ENCODE measurements around the gene FUZ.

Gene FUZ

GRCh38 chr19:49807058-49807903 lies 5.8 kb downstream of the FUZ start:
- H3K27ac ChIP-seq (ENCODE audit: low read depth, low read length) = peak overlapping the region; percentile 20
- H3K9ac ChIP-seq (ENCODE audit: low read depth in 1 of 2, low read length in 2 of 2) = no peak overlapping the region
- H3K36me3 ChIP-seq (ENCODE audit: control insufficient read depth in 1 of 2, insufficient read depth in 2 of 2, low read length in 2 of 2) = peaks cover 11 to 21% of the 10 kb centered on the region in 2 donors
- no peaks in the 10 kb centered on the region for H3K9me3 ChIP-seq (ENCODE audit: control insufficient read depth in 1 of 2, low read length in 2 of 2)
- H3K4me3 ChIP-seq (ENCODE audit: low read depth in 1 of 2, low read length in 2 of 2) = no peak overlapping the region
- no peaks in the 10 kb centered on the region for H3K27me3 ChIP-seq (ENCODE audit: control insufficient read depth in 1 of 2, insufficient read depth in 2 of 2, low read length in 2 of 2)
- H3K4me1 ChIP-seq (ENCODE audit: control insufficient read depth in 1 of 2, insufficient read depth in 2 of 2, low read length in 2 of 2) = peaks cover 8% of the 10 kb centered on the region in 2 donors

- Histone ChIP-seq H3K4me1 (ENCODE audit: control insufficient read depth in 1 of 2, insufficient read depth in 2 of 2, low read length in 2 of 2) (peaks cover 8% of the 10 kb centered on the region in 2 donors), H3K27me3 (ENCODE audit: control insufficient read depth in 1 of 2, insufficient read depth in 2 of 2, low read length in 2 of 2) (no peaks in the 10 kb centered on the region), H3K9ac (ENCODE audit: low read depth in 1 of 2, low read length in 2 of 2) (no peak overlapping the region), H3K4me3 (ENCODE audit: low read depth in 1 of 2, low read length in 2 of 2) (no peak overlapping the region), H3K36me3 (ENCODE audit: control insufficient read depth in 1 of 2, insufficient read depth in 2 of 2, low read length in 2 of 2) (peaks cover 11 to 24% of the 10 kb centered on the region in 2 donors), H3K9me3 (ENCODE audit: control insufficient read depth in 1 of 2, low read length in 2 of 2) (no peaks in the 10 kb centered on the region), H3K27ac (ENCODE audit: low read depth, low read length) (no peak overlapping the region)
These were observed 6.5 kb downstream of the FUZ start for GRCh38 chr19:49806620-49806959.

- Histone ChIP-seq H3K9ac (ENCODE audit: low read depth in 1 of 2, low read length in 2 of 2) (no peak overlapping the region), H3K9me3 (ENCODE audit: control insufficient read depth in 1 of 2, low read length in 2 of 2) (no peaks in the 10 kb centered on the region), H3K4me3 (ENCODE audit: low read depth in 1 of 2, low read length in 2 of 2) (no peak overlapping the region), H3K27ac (ENCODE audit: low read depth, low read length) (no peak overlapping the region), H3K27me3 (ENCODE audit: control insufficient read depth in 1 of 2, insufficient read depth in 2 of 2, low read length in 2 of 2) (no peaks in the 10 kb centered on the region), H3K4me1 (ENCODE audit: control insufficient read depth in 1 of 2, insufficient read depth in 2 of 2, low read length in 2 of 2) (peaks cover 8% of the 10 kb centered on the region in 2 donors), H3K36me3 (ENCODE audit: control insufficient read depth in 1 of 2, insufficient read depth in 2 of 2, low read length in 2 of 2) (peaks cover 11 to 27% of the 10 kb centered on the region in 2 donors)
These were observed 7.1 kb downstream of the FUZ start for GRCh38 chr19:49805822-49806619.

- Histone ChIP-seq H3K9me3 (ENCODE audit: control insufficient read depth in 1 of 2, low read length in 2 of 2) (no peaks in the 10 kb centered on the region), H3K4me1 (ENCODE audit: control insufficient read depth in 1 of 2, insufficient read depth in 2 of 2, low read length in 2 of 2) (no peaks in the 10 kb centered on the region), H3K27me3 (ENCODE audit: control insufficient read depth in 1 of 2, insufficient read depth in 2 of 2, low read length in 2 of 2) (no peaks in the 10 kb centered on the region), H3K9ac (ENCODE audit: low read depth in 1 of 2, low read length in 2 of 2) (no peak overlapping the region), H3K36me3 (ENCODE audit: control insufficient read depth in 1 of 2, insufficient read depth in 2 of 2, low read length in 2 of 2) (peaks cover 18 to 51% of the 10 kb centered on the region in 2 donors), H3K27ac (ENCODE audit: low read depth, low read length) (no peak overlapping the region), H3K4me3 (ENCODE audit: low read depth in 1 of 2, low read length in 2 of 2) (no peak overlapping the region)
These were observed 9.6 kb downstream of the FUZ start for GRCh38 chr19:49803529-49803856.

- Histone ChIP-seq H3K27ac (ENCODE audit: low read depth, low read length) (no peak overlapping the region), H3K9me3 (ENCODE audit: control insufficient read depth in 1 of 2, low read length in 2 of 2) (no peaks in the 10 kb centered on the region), H3K27me3 (ENCODE audit: control insufficient read depth in 1 of 2, insufficient read depth in 2 of 2, low read length in 2 of 2) (no peaks in the 10 kb centered on the region), H3K9ac (ENCODE audit: low read depth in 1 of 2, low read length in 2 of 2) (peak overlapping the region in 1 of 2 donors; percentile 32), H3K4me3 (ENCODE audit: low read depth in 1 of 2, low read length in 2 of 2) (no peak overlapping the region), H3K36me3 (ENCODE audit: control insufficient read depth in 1 of 2, insufficient read depth in 2 of 2, low read length in 2 of 2) (peaks cover 23 to 56% of the 10 kb centered on the region in 2 donors), H3K4me1 (ENCODE audit: control insufficient read depth in 1 of 2, insufficient read depth in 2 of 2, low read length in 2 of 2) (no peaks in the 10 kb centered on the region)
These were observed 10.1 kb downstream of the FUZ start for GRCh38 chr19:49802836-49803528.

- no peak overlapping the region for H3K27ac ChIP-seq (ENCODE audit: low read depth, low read length)
- H3K36me3 ChIP-seq (ENCODE audit: control insufficient read depth in 1 of 2, insufficient read depth in 2 of 2, low read length in 2 of 2) = peaks cover 25 to 64% of the 10 kb centered on the region in 2 donors
- no peaks in the 10 kb centered on the region for H3K9me3 ChIP-seq (ENCODE audit: control insufficient read depth in 1 of 2, low read length in 2 of 2)
- H3K9ac ChIP-seq (ENCODE audit: low read depth in 1 of 2, low read length in 2 of 2) = no peak overlapping the region
- no peaks in the 10 kb centered on the region for H3K4me1 ChIP-seq (ENCODE audit: control insufficient read depth in 1 of 2, insufficient read depth in 2 of 2, low read length in 2 of 2)
- H3K4me3 ChIP-seq (ENCODE audit: low read depth in 1 of 2, low read length in 2 of 2) = peak overlapping the region in 1 of 2 donors; percentile 60
- H3K27me3 ChIP-seq (ENCODE audit: control insufficient read depth in 1 of 2, insufficient read depth in 2 of 2, low read length in 2 of 2) = no peaks in the 10 kb centered on the region
These were observed 11.0 kb downstream of the FUZ start for GRCh38 chr19:49801966-49802661.

GRCh38 chr19:49801401-49801888 lies 11.6 kb downstream of the FUZ start:
- Histone ChIP-seq H3K36me3 (ENCODE audit: control insufficient read depth in 1 of 2, insufficient read depth in 2 of 2, low read length in 2 of 2) (peaks cover 32 to 68% of the 10 kb centered on the region in 2 donors), H3K4me3 (ENCODE audit: low read depth in 1 of 2, low read length in 2 of 2) (no peak overlapping the region), H3K9me3 (ENCODE audit: control insufficient read depth in 1 of 2, low read length in 2 of 2) (no peaks in the 10 kb centered on the region), H3K9ac (ENCODE audit: low read depth in 1 of 2, low read length in 2 of 2) (no peak overlapping the region), H3K4me1 (ENCODE audit: control insufficient read depth in 1 of 2, insufficient read depth in 2 of 2, low read length in 2 of 2) (no peaks in the 10 kb centered on the region), H3K27ac (ENCODE audit: low read depth, low read length) (no peak overlapping the region), H3K27me3 (ENCODE audit: control insufficient read depth in 1 of 2, insufficient read depth in 2 of 2, low read length in 2 of 2) (no peaks in the 10 kb centered on the region)

- no peaks in the 10 kb centered on the region for H3K4me1 ChIP-seq (ENCODE audit: control insufficient read depth in 1 of 2, insufficient read depth in 2 of 2, low read length in 2 of 2)
- no peaks in the 10 kb centered on the region for H3K27me3 ChIP-seq (ENCODE audit: control insufficient read depth in 1 of 2, insufficient read depth in 2 of 2, low read length in 2 of 2)
- H3K9ac ChIP-seq (ENCODE audit: low read depth in 1 of 2, low read length in 2 of 2) = no peak overlapping the region
- H3K27ac ChIP-seq (ENCODE audit: low read depth, low read length) = no peak overlapping the region
- peaks cover 37 to 68% of the 10 kb centered on the region in 2 donors for H3K36me3 ChIP-seq (ENCODE audit: control insufficient read depth in 1 of 2, insufficient read depth in 2 of 2, low read length in 2 of 2)
- no peaks in the 10 kb centered on the region for H3K9me3 ChIP-seq (ENCODE audit: control insufficient read depth in 1 of 2, low read length in 2 of 2)
- no peak overlapping the region for H3K4me3 ChIP-seq (ENCODE audit: low read depth in 1 of 2, low read length in 2 of 2)
These were observed 12.3 kb downstream of the FUZ start for GRCh38 chr19:49800771-49801170.

- Histone ChIP-seq H3K27me3 (ENCODE audit: control insufficient read depth in 1 of 2, insufficient read depth in 2 of 2, low read length in 2 of 2) (no peaks in the 10 kb centered on the region), H3K27ac (ENCODE audit: low read depth, low read length) (no peak overlapping the region), H3K36me3 (ENCODE audit: control insufficient read depth in 1 of 2, insufficient read depth in 2 of 2, low read length in 2 of 2) (peaks cover 41 to 76% of the 10 kb centered on the region in 2 donors), H3K4me3 (ENCODE audit: low read depth in 1 of 2, low read length in 2 of 2) (no peak overlapping the region), H3K4me1 (ENCODE audit: control insufficient read depth in 1 of 2, insufficient read depth in 2 of 2, low read length in 2 of 2) (no peaks in the 10 kb centered on the region), H3K9ac (ENCODE audit: low read depth in 1 of 2, low read length in 2 of 2) (no peak overlapping the region), H3K9me3 (ENCODE audit: control insufficient read depth in 1 of 2, low read length in 2 of 2) (no peaks in the 10 kb centered on the region)
These were observed 13.2 kb downstream of the FUZ start for GRCh38 chr19:49799798-49800376.

Measured in duodenal mucosa (tissue), 2 donors.